GM21723 (cell line): ENCODE measurements around the gene UIMC1.

Source experiments
- ATAC-seq: cut with Tn5 transposase; IDR thresholded peaks from one replicate; pipeline ENCODE4 v1.9.1; 2021; ENCODE audit warnings: mild to moderate bottlenecking, moderate library complexity; ENCODE audit not compliant: unreplicated experiment

UIMC1 gene

DNA sequence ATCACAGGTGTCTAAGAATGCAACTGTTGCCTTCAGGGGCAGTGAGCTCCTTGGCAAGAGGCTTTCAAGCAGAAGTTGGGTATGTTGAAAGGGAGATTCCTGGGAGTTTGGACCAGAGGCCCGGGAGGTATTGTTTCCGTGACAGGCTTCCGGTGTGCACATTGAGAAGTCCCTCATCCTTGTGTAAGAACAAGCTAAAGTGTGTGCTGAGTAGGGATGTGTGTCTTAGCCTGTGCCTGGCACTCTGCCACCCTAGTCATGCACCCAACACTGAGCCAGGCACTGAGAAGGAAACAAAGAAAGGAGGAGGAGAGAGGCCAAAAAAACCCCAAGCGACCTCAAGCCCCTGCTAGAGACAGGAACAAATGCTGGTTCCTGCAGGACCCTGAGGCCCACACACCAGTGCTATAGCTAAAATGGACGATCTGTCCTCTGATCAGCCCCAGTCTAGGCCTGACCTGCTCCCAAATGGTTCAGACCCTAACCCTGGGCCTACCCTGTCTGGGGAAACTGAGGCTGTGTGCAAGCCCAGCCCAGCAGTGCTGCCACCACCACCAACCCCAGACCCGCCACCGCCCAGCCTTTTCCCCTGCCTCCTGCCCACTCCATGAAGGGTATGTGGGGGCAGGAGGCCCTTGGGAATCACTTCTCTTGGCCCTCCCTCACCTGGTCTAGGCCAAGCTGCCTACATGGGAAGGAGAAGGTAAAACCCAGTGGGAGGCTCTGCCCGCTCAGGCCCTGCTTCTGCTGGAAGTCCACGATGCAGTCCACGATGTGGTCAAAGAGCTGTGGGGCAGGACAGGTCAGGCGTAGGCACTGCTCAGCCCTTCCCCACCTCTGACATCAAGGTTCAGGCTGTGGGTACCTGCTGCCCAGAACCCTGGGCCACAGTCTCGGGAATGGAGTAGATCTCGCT, 120.0 kb downstream of the UIMC1 start:
- ATAC-seq: no peak

- ATAC-seq: no peak
Observed at GRCh38 chr5:176884571-176884890, 122.0 kb downstream of the UIMC1 start.

GRCh38 chr5:176883700-176884570, 122.6 kb downstream of the UIMC1 start:
- no peak for ATAC-seq

DNA sequence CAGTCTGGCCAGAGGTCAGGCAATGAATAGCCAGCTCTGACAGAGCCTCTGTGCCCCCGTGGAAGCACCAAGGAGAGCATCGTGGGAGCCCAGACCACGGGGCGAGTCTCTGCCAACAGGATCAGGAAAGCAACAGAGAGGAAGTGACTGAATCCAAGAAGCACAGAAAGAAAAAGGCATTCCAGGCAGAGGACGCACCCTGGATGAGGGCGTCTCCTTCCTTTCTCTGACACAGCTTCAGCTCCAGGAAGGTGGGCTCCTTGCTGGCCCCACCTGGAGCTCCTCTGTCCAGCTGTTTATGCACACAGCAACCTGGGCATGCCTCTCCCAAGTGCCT, 124.0 kb downstream of the UIMC1 start:
- ATAC-seq: no peak

DNA sequence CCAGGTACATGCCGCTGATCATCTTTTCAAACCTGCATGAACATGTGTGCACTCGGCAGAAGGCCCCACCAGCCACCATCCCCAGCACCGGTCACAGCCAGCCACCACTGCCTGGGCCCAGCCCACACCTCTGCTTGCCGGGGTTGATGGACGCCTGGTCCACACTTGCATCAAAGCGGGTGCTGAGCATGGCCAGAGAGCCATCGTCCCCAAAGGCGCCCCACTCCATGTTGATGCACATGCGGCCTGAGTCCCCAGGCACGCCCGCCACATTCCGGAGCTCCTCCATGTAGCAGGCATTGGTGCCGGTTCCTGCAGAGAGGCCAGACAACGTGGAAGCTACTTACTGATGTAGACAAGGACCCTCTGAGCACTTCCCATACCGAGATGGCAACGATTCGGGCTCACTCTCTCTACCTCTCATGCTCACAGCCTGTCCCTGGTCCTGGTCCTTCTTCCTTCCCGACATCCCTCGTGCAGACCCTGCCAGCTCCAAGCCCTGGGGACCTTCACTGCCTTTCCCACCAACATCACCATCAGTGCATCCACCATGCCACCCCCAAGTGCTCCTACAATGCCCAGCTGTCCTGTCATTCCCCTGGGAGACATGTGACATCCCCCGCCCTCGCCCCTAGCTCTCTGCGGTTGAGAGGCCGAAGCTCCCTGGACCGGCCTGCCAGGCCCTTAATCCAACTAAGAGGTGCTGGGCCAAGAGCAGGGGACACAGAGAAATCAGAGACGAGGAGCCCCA, 124.6 kb downstream of the UIMC1 start:
- ATAC-seq: no peak

DNA sequence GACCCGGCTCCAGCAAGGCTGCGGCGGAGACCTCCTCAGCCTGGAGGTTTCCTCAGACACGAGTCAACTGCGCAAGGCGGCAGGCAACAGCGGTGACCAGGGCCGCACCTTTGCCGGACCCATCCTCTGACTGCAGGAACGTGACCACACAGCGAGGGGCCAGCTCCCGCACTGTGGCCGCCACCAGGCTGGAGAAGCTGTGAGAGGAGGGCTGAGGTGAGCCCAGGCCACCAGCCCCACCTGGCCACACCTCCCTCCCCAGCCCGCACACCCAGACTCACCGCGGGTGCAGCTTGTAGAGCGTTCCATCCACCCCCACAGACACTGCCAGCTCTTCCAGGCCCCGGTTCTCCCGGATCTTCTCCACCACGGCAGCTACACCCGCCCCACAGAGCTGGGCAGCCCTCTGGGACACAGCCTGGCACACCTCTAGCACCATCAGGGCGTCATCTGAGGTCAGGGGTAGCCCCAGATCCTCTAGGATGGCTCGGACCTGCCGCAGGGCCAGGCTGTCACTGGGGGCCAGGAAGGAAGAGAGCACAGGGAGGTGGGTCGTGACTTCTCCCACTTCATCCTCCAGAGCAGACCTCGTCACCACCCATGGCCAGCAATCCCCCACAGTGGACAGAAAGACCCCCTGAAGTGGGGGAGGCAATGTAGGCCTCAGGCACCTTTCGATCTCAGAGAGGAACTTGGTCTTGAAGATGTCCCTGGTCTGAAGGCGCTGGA, 125.4 kb downstream of the UIMC1 start:
- ATAC-seq: no peak

DNA sequence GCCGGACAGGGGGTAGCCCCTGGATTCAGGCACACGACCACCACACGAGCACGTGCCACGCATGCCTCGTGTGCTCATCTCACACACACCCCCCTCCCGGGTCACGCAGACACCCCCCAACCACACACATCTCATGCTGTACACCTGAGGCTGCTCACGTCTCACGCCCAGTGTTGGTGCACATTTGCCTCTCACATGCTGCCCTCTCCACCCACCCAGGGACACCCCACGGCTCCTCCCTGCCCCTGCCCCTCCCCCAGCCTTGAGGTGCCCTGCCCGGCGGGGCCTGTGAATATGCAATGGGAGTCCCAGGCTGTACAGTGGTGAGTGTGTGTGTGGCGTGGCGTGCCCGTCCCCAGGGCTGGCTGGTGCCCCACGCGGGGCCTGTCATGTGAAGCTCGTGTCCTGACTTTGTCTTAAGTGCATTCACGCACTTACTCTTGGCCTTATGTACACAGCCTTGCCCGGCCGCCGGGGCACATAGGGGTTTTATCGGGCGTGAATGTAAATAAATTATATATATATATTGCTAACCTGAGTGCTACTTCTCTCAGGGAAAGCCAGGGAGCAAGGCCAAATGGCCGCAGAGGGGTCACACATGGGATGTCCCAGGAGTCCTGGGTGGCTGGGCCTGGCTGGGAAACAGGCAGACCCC, 126.1 kb downstream of the UIMC1 start:
- ATAC-seq: no peak

DNA sequence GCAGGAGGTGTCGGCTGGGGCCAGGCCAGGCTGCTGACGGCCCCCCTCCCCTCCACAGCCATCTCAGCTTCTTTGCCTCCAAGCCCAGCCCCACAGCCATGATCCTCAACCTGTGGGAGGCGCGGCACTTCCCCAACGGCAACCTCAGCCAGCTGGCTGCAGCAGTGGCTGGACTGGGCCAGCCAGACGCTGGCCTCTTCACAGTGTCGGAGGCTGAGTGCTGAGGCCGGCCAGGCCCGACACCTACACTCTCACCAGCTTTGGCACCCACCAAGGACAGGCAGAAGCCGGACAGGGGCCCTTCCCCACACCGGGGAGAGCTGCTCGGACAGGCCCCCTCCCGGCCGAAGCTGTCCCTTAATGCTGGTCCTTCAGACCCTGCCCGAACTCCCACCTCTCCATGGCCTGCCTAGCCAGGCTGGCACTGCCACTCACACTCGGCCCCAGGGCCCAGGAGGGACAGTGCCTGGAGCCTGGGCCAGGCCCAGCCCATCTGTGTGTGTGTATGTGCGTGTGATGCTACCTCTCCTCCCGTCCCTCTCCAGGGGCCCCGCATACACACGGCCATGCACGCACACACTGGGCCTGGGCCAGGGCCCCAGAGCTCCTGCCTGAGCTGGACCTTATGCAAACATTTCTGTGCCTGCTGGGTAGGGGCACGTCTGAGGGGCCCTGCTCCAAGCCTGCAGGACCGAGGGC, 126.8 kb downstream of the UIMC1 start:
- ATAC-seq: no peak

- no peak for ATAC-seq
Observed at GRCh38 chr5:176878906-176879662, 127.5 kb downstream of the UIMC1 start.

- ATAC-seq: no peak
Observed at GRCh38 chr5:176878463-176878862, 128.1 kb downstream of the UIMC1 start.

DNA sequence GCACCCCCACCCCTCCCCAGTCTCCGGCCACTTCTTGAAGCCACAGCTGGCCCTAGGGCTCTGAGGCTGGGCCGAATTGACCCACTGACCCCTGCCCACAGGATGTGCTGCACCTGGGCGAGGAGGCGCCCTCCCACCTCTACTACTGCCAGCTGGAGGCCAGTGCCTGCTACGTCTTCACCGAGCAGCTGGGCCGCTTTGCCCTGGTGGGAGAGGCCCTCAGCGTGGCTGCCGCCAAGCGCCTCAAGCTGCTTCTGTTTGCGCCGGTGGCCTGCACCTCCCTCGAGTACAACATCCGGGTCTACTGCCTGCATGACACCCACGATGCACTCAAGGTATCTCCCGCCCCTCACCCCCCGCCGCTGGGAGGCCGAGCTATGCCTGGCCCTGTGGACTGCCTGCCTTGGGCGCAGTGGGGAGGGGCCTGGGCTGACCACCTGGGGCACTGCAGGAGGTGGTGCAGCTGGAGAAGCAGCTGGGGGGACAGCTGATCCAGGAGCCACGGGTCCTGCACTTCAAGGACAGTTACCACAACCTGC, 128.7 kb downstream of the UIMC1 start:
- ATAC-seq: no peak

DNA sequence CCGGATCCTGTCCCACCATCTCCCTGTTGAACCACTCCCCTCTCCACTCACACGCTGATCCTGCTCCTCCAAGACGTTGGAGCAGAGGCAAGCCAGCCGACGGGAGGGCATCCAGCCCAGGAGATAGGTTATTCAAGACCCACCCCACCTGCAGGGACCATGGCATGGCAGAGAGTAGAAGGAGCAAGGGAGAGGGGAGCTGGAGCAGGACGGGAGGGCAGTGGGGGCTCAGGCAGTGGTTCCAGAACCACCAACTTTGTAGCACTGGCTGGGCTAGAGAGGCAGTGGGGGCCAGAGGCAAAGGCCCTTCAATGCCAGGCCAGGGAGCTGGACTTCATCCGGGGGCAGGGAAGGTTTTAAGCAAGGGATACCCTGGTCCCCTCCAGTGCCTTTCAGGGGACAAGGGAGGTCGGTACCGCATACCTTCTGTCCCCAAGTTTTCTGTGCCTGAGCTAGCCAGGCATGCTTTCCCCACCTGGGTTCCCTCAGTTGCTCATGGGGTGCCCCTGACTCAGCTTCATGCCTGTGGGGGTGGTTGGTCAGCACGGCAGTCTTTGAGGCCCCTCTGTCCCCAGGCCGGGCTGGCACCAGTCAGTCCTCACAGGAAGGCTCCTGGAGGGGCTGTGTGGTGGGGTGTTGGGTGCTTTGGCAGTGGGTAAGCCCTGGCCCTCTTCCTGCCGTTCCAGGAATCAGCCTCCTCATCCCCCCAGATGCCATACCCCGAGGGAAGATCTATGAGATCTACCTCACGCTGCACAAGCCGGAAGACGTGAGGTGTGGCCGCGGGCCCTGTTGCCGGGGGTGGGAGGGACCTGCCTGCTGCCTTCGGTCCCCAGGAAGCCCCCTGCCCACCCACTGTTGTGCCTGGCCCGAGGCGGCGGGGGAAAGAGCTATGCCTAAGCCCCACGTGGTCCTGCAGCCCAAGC, 129.8 kb downstream of the UIMC1 start:
- no peak for ATAC-seq

GRCh38 chr5:176875783-176876505, 130.6 kb downstream of the UIMC1 start:
- ATAC-seq: no peak

DNA sequence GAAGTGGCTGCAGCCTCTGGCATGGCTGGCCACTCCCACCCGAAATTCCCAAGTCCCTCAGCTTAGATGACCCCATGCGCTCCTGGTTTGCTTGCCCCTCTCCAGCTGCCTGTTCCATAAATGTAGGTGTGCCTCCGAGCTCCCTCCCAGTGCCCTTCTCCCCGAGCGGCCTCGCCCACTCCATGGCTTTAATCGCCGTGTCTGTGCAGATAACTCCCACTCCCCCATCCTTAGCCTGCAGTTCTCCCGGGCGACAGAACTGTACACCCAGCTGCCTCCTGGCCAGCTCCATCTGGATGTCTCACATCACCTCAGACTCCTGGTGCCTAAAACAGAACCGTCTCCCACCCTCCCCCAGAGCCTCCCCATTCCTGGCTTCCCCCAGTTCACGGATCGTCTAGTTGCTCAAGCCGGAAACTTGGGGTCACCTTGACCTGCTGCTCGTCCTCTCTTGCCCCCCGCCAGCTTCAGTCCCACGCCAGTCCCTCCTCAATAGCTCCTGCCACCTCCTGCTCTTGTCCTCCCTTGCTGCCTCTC, 131.5 kb downstream of the UIMC1 start:
- ATAC-seq: no peak

- ATAC-seq: no peak
Observed at GRCh38 chr5:176874198-176874780, 132.3 kb downstream of the UIMC1 start.

- no peak for ATAC-seq
Observed at GRCh38 chr5:176873541-176874172, 132.9 kb downstream of the UIMC1 start.
